AML-193 (cell line): ENCODE results near the gene IL26.

Experiments used
- DNase-seq, 2 experiments: peaks; one replicate each; lab custom pipeline; 2025; lab: John Stamatoyannopoulos, UW

The IL26 gene

GRCh38 chr12:68225576-68226476 lies at the start of gene IL26:
Gene IL26, minus strand, starts transcription at chr12:68225810. Its CDS starts 54 bp downstream, at chr12:68225756.
- DNase-seq, result no peak

DNA sequence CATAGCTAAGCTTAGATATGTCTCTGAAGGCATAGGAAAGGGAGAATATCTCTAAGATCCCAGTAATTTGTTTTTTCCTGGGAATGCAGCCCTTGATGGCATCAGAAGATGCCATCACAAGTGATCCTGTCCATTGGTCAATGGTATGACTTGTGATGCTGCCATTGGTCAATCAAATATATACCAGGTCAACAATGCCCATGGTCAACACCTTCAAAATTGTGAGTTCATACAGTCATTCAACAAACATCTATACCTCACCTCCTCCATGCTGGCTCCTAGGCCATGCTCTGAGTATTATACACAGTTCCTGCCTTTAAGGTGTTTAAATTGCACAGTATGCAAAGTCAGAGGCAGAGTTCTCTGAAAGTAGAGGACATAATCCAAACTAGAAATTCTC lies 47.1 kb upstream of the IL26 start:
- no peak for DNase-seq

GRCh38 chr12:68271346-68271745 lies 45.7 kb upstream of the IL26 start:
- DNase-seq, result no peak

GRCh38 chr12:68270358-68270757 lies 44.7 kb upstream of the IL26 start:
- no peak for DNase-seq

DNA sequence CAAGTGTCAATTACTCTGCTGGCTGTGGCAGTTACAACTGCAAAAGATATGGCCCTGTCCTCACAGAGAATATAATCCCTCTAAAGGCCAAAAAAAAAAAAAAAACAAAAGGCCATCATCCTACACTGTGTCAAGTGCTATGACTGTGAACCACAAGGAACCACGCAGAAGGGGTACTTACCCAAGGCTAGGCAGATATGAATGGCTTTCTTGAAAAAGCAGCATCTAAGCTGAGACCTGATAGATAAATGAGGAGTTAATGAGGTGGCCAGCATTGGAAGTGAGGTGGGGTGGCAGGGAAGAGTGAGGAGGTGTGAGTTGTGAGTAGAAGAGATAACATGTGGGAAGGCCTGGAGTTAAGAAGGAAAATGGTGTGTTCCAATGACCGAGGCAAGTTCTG lies 44.2 kb upstream of the IL26 start:
- DNase-seq, result no peak

- no peak for DNase-seq
Observed at GRCh38 chr12:68268967-68269366, 43.4 kb upstream of the IL26 start.

DNA sequence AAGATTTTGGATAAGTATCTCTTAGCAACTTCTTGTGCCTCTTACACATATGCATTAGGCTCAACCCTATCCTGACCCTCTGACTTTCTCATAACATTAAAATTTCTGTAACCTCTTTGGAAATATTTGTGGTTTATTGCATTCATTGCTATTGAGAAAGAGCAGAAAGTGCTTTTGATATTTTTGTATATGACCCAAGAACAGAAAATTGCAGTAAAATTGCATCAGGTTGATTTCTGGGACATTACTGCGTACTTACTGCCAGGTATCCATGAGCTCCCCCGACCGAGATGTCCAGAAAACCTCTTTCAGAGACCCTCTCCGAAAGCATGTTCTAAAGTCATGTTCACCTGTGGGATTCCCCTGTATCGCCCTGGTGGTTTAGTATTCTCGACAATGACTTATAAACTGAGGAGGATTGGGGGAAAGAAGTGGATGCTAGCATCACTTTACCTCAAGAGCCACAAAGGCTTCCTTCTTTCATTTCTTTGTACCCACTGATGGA lies 42.3 kb upstream of the IL26 start:
- DNase-seq, result peak; percentile 54 to 66

- no peak for DNase-seq
Observed at GRCh38 chr12:68264857-68265256, 39.2 kb upstream of the IL26 start.

DNA sequence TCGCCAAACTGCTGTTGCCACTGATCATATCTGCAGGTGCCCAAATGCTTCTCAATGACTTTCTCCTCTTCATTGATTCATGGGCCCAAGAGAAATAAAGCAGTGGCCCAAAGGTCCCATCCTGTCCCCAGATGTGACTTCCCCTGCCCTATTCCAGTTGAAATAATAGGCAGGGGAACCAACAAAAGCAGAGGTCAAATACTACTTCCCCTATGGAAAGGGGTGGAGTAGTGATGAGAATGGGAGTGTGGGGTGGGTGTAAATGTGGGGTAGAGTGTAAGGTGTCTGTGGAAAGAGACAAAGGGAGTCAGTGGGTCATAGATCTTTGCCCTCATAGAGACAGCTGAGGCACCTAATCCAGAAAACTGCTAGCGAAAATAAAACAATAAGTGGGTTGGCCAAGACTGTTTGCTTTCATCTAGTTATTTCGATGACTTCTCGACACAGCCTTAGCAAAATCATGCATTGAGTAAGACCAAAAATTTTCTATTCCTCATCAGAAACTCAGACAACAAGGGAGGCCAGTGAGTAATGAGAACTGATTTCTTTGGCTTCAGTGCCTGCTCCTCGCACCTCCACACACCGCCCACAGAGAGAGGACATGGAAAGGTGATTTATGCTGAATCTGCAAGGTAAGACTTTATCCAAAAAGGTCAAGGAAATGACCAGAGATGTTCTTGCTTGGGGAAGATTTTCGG lies 38.7 kb upstream of the IL26 start:
- no peak for DNase-seq

- DNase-seq, result no peak
Observed at GRCh38 chr12:68263366-68263765, 37.8 kb upstream of the IL26 start.

- no peak for DNase-seq
Observed at GRCh38 chr12:68261896-68262295, 36.3 kb upstream of the IL26 start.

DNA sequence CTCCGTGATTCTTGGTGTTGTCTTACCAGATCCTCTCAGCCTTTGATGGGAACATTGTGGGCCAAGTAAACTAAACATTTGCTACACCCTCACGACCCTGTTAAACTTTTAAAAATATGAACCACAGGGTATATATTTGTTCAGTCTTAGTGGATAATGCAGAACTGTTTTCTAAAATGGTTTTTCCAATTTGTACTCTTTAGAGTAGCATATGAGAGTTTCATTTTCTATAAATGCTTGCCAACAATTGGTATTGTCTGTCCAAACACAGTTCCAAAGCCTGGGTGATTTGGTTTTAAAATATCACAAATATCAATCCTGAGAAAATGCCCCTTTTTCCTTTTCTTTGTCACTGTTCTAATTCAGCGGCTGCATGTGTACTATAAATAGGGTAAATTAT lies 34.5 kb upstream of the IL26 start:
- DNase-seq, result no peak

DNA sequence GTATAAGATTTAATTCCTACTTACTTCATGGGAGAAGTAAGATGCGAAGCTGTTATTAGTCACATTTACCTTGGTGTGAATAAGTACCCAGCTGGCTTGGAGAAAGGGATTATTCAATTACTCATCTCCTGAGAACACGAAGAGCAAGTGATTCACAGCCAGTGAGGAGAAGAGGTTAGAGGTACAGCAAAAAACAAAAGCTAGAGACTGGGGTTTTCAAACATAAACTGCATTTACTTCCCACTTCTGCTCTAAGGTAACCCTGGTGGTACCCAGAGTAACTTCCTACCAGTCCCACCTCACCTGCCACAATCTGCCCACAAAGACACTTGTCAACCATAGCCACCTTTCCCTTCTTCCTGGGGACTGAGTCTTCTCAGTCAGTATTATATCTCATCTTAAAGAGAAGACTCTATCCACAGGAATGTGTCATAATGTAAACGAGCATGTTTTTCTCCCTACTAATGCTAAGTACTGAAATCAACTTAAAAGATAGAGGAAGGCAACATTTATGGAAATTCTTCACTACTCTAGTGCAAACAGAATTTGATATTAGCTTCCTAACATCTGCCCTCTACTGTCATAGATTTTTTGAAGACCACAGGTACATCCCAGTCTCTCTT lies 33.8 kb upstream of the IL26 start:
- DNase-seq, result no peak

DNA sequence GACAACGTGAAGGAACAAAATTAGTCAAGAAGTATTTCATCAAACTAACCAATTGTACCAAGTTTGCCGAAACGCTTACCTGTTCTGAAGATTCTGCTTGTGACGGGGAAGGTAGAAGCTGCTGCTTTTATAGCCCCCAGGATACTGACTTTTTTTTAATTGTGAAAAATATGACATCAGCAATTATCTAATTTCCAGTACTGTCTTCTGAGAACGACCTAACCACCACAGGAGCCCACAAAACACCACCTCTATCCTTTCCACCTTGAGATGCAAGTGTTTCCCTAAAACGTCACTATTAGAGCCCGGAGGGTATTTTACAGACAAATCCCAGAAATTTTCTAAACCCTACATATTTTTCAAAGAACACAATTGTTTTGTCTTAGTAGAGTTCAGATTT lies 27.9 kb upstream of the IL26 start, which contains the start of gene IL22:
Gene IL22 (minus strand): TSS at position 101 of the 400 bp plus-strand sequence. CDS start 156 bp downstream, outside the sequence.
- no peak for DNase-seq

DNA sequence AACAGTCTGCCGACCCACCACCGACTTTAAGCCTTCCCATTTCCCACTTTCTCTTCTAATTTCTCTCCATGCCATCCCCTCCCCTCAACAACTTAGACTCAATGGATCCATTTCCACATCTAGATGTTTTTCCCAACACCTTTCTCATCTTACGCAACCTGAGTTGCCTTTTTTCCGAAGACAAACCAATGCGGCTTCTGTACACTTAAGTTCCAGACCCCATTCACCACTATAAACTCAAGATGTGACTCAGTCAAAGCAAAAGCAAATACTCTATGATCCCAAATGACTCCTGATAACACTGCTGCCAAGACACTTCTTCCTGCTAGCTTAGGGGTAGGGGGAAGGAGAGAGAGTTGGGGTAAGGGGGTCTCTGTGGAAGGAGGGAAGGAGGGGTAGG lies 26.5 kb upstream of the IL26 start:
- no peak for DNase-seq

DNA sequence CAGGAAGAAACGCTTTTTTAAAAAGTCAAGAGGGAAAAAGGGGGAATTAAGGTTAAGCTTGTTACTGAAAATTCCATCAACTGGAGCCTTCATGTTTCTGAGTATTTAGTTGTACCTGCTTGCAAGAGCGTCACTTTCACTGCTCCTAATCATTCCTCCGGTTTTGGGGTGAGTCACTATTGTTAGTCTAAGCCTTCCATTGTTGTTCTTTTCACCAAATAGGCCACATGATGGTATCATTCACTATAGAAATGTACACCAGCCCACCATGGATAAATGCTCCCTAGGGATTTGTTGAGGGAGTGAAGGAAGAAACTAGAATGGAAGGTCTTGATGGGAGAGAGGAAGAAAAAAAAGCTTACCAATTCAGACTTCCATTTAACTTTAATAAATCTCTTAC lies 24.8 kb upstream of the IL26 start:
- DNase-seq, result no peak

DNA sequence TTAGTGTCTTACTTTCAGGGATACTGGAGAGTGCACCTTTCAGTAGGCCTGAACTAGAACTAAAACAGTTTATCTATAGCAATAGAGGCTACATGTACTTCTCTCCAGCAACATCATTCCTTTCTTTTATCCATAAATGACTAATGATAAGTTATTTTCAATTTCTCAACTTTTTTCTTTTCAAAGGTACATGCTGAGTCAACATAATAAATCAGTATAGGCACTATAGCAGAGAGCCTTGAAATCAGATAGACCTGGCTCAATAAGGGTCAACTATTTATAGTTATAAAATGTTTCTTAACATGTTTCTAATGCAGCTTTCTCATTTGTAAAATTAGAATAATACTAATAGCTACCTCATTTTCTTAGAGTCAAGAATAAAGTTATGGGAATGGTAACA lies 22.2 kb upstream of the IL26 start:
- no peak for DNase-seq

DNA sequence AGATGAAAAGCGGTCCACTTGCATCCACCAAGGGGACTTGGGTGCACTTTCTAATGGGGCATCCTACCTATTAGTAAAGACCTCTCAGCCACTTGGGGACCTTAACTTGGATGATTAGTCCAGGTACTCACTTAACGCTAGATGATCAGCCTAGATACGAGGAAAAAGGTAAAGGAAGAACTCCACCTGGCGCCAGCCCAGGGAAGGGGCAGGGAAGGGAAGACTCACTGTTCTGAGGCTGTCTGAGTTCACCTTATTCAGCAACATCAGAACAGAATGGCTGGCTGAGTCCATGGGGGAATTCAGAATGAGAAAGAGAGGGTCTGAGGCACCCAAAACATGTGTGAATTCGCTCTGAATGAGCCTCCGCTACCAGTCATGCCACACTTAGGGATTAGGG lies 20.7 kb upstream of the IL26 start:
- no peak for DNase-seq

DNA sequence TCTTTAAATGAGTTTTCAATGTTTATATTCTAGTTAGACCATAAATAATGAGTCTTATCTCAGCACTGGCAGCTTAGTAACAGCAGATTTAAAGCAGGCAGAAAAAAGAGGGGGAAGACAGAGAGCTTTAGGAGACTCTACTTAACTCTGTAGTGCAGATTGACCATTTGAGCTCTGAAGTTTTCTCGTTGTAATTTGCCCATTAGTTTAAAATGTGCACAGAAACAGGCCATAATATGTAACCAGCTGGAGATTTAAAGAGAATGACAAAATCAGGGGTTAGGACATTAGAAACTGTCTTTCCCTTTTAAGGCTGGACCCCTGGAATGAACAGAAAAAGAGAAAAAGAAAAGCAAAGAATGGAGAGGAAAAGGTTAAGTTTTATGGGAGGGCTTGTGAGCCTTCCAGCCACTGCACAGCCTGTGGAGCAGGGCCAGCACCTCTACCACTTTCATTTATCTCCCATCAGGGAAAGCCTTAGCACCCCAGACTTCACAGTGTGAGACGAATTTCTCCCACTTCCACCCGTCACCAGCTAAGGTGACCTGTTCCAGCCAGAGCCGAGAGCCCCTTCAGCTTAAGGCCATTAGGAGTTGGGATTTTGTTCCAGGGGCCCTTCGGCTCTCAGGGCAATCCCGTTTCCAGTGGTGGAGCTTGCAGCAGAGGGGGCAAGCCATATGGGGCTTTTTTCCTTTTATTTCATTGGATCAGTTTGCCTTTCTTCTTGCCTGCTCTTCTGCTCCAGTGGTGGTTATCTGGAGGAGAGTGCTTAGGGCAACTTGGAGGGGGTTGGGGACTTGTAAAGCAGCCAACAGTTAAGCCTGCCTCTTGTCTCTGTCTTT lies 19.8 kb upstream of the IL26 start:
- DNase-seq, result no peak

DNA sequence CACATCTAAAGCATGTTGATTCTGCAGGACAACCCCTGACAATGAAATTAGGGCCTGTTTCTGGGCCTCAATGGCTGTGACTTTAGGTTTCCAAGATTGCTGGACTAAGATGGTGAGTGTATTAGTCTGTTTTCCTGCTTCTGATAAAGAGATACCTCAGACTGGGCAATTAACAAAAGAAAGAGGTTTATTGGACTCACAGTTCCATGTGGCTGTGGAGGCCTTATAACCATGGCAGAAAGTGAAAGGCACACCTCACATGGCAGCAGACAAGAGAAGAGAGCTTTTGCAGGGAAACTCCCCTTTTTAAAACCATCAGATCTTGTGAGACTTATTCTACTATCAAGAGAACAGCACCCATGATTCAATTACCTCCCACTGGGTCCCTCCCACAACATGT lies 17.2 kb upstream of the IL26 start:
- no peak for DNase-seq

- DNase-seq, result no peak
Observed at GRCh38 chr12:68240975-68241374, 15.4 kb upstream of the IL26 start.

DNA sequence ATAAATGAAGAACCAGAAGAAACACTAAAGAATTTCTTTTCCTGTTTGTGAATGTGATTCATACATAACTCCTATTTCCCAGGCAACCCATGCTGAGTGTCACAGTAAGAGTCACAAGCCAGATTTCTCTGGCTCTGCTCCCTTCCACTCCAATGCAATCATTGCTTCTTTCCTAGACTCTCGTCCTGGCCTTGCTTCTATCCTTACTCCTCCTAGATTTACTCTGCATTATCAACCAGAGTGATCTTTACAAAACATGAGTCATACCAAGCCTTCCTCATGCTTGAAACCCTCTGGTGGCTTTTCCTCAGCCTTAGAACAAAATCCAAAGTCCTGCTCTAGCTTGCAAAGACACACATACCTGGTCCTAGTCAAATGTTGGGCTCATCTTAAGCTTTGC lies 14.5 kb upstream of the IL26 start:
- no peak for DNase-seq
